GM10847 (cell line): ENCODE results near the gene OXTR.

ENCODE experiments used
- POLR2A ChIP-seq: IDR thresholded peaks from 2 replicates; pipeline ENCODE4 v1.6.1; 2011; ENCODE audit not compliant: insufficient read length; ENCODE audit errors: extremely low read depth

Gene OXTR

DNA sequence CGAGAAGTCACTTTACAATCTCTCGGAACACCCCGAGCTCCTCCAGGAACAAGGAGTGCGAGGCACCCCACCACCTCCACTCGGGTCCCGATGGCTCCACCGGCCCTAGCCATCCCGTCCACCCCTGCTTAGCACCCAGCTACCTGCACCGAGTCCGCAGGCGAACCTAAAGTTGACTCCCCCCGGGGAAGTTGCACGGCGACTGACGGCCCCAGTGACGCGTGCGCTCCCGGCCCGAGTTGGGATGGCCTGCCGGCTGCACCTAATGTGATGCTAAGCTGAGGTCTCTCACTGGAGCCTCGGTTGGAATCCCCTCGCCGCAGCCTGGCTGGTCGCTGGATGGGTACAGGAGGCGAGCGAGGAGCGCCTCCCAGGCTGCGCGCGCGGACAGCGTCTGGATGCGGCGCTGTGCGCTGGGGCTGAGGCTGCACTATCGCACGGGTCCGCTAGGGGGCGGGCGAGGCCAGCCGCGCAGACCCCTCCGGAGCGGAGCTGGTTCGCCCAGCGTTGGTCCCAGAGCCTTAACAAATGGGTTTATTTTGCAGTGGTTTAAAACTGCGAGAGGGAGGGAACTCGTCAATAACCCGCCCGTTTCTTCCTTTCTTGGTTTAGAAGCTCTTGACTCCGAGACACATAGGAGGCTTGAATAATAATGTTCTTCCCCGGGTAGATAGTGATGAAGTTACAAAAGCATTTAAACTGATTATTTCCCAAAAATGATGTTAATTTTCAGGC lies at the start of gene OXTR:
Gene OXTR, minus strand, starts transcription at position 526 of the 735 bp plus-strand sequence. CDS start 1,426 bp downstream, outside the sequence.
- peak; percentile 24 for TF ChIP-seq POLR2A

DNA sequence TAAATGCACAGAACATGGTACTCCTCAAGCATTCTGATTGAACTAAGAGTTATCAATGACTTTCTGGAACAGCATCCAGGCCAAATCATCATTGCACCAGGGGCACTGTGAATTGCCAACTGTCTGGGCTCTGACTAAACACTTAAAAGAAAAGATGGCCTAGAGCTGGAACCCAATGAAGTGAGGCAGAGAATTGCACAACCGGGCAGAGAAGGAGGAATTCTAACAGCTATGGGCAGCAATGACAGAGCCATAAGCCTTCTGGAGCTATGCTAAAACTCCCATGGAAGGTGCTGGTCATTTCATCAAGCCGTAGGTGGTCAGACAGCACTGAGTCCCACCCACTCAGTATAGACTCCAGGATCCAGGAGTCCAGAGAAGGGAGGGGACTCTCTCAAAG lies 48.1 kb upstream of the OXTR start:
- no peak for TF ChIP-seq POLR2A

DNA sequence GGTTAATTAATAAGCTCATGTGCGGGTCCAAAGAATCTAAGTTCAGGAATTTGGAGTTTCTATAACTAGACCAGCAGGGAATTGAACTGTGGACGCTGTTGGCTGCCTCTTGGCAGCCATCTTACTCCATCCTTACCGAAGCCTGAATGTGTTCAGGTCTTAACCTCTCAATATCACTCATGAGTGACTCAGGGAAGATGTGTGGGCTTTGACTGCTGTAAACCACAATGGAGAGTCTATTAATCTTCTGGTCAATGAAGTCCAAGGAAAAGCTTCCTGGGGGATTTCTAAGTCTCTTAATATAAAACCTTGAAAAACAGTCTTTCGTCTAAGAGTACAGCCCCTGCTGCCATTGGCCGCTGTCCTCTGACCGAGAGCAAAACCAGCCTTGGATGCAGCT lies 46.7 kb upstream of the OXTR start:
- TF ChIP-seq POLR2A: no peak

DNA sequence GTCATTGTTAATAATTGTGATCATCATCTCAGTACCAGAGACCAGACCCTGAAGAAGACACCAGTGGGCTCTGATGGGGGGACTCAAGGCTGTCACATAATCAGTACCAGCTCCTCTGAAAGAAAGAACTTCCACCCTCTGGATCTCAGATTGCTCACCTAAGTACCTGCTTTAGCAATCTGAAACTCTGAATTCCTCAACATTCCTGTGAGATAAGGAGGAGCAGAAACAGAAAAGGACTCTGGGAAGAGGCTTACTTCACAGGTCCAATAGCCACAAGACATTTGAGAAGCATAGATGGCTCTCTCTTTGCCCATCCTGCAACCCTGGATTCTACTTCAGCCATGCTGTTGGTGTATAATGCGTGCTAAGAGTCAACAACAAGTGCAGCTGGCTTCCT lies 44.0 kb upstream of the OXTR start:
- no peak for TF ChIP-seq POLR2A

DNA sequence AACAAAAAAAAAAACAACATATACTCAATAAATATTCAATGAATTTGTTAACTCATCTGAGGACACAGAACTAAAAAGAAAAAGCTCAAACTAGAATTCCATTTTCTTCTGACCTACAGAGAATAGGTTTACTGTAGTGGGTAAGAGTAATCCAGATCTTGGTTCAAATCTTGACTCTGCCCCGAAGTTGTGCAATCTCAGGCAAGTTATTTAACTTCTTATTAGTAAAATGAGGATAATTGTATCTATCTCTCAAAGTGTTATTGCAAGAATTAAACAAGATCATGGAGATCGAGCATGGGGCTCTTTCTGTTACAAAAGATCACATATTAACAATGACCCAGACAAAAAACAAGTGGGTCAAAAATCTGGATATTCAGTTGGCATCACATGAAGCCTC lies 41.1 kb upstream of the OXTR start:
- TF ChIP-seq POLR2A: no peak

DNA sequence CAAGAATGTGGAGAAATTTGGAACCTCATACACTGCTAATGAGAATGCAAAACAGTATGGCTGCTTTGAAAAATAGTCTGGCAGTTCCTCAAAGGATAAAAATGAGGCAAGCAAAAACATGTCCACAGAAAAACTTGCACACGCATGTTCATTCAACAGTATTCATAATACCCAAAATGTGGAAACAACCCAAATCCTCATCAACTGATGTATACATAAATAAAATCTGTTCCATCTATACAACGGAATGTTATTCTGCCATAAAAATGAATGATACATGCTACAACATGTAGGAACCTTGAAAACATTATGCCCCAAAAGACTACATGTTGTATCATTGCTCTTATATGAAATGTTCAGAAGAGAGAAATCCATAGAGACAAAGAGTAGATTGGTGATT lies 36.4 kb upstream of the OXTR start:
- TF ChIP-seq POLR2A: no peak

DNA sequence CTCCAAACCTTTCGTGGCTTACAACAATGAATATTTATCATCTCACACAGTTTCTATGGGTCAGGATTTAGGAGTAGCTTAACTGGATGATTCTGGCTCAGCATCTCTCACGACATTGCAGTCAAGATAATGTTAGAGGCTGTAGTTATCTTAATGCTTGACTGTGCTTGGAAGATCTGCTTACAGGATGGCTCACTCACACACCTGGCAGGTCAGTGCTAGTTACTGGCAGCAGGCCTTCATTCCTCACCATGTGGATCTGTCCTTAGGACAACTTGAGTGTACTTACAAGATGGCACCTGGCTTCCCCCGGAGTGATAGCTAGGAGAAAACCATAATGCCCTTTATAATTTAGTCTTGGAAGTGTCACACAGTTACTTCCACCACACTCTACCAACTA lies 32.8 kb upstream of the OXTR start:
- no peak for TF ChIP-seq POLR2A

DNA sequence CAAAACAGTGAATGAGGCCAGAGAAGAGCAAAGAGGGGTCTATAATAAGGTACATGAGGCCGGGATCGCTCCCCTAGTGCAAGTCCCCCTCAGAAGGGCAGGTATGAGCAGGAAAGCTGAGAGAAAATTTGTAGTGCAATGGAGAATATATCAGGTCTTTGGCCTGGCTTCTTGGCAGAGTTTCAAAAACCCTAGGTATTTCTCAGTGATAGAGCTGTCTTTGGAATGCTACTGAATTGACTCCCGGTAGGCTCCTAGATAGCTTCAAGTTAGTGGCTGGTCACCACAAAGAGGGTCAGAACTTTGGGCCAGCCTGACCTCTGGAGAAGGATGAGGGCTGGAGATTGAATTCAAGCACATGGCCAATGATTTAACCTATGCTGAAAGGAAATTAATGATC lies 30.6 kb upstream of the OXTR start:
- no peak for TF ChIP-seq POLR2A

DNA sequence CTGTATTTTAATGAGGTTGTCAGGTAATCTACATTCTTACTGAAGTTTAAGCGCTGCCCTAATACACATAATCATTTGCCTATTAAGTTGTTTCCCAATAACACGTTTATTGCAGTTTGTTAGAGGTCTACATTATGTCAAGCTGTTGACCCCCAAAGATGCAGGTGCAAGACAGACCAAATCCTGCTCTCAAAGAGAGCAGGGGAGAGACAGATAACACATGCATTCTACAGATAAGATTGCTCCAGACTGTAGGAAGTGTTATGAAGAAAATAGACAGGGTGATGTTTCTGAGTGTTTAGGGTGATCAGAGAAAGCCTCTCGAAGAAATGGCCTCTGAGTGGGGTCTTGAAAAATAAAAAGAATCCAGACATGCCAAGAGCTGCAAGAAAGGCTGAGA lies 24.8 kb upstream of the OXTR start:
- no peak for TF ChIP-seq POLR2A

DNA sequence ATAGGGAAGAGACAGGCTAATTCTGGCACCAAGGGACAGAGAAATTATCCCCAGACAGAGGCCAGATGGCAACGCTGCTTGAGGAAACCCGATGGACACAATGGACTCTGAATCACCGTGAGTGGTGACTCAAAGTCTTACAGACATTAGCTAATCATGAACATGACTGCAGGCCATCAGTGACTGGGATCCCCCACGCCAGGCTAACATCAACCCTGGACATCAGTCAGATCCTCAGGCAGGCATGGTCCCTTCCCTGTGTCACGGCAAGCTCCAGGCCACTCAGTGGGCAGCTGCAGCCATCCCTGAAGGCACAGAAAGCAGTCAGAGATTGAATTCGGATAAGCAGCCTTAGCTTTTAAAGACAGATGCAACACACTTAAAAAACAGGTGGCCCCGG lies 23.8 kb upstream of the OXTR start:
- no peak for TF ChIP-seq POLR2A

DNA sequence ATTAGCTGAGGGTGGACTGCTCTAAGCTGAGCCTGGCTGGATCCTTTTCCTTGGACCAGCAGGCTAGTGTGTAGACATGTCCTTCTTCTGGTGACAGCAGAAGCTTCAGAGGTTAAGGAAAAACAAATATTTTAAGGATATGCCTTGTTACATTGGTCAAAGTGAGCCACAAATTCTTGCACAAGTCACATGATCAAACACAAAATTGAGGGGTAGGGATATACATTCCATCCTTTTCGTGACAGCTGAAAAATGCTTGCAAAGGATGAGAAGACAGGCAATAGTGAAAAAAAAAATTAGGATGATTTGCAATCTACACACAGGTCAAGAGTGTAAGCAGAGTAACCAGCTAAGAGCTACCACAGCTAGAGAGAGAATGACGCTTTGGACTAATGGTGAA lies 21.1 kb upstream of the OXTR start:
- TF ChIP-seq POLR2A: no peak

DNA sequence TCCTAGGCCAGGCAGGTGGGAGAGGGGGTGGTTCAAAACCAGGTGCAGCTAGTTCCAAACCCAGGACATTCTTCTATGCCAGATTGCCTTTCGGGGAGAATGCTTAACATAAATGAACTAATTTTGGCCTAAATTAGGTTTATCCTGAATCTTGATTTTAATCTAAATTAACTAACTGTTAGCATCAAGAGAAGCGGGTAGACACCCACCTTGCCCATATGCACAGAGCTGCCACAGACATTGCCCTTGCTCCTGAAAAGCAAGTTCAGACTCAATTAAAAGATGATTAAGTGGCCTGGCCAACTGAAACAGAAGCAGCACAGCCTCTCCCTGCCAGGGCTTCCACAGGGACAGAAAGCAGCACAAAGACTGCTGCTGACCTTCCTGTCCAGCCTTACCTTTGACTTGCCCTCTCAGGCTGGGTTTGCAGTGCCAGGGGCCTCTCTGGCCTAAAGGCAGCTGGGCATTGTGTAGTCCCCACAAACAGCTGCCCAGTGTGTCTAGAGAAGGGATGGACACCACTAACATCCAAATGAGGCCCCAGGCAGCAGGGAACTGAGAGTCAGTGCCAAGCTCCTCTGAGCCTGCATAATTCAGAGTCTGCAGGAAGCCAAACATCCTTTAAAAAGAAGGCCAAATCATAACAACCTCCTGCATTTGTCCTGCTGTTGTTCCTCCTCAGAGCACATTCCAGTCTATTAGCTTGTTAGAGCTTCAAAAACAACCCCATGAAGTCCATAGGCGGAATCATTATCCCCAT lies 15.4 kb upstream of the OXTR start:
- no peak for TF ChIP-seq POLR2A

DNA sequence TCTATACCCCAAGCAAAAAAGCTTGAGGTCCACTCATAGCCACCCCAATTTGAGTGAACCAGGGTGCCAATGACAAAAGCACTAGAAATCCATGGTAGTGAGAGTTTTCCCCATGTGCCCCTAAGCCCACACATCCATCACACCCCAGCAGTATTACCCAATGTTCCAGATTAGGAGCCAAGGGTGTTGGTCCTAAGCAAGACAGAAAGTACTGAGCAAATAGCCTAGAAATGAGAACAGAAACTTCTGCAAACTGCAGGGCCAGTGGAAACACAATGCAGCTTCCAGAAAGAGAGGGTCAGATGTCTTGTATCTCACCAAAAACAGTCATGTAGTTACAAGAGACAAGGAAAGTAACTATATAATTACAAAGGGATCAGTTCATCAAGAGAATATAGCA lies 10.9 kb upstream of the OXTR start:
- TF ChIP-seq POLR2A: no peak

DNA sequence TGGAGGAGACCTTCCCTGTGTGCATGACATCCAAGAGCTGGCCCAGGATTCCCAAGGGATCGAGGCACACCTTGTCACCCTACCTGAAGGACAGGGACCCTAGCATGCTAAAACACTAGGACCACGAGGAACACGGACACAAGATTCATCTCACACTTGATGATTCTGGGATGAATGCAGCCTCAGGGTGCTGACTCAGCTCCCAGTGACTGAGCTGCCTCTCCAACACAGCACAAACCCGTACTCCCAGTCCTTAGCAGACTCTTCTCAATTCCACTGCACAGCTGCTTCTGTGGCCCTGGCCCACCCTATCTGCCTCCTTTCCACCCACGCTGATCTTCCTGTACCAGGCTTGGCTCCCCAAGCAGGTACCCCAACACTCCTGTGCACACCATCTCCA lies 9.1 kb upstream of the OXTR start:
- no peak for TF ChIP-seq POLR2A

DNA sequence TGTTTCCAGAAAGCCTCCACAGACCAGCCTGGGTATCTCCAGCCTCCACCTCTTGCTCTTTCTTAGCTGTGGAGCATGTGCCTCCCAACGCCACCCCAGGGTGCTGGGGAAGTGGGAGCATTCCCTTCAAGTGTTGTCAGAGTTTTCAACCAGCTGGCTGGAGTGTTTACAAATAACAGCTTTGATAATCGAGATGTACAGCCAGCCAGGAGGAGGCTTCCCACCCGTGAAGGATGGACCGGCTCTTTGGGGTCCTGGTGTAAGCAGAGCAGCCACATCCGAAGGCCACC lies 8.5 kb upstream of the OXTR start:
- no peak for TF ChIP-seq POLR2A

DNA sequence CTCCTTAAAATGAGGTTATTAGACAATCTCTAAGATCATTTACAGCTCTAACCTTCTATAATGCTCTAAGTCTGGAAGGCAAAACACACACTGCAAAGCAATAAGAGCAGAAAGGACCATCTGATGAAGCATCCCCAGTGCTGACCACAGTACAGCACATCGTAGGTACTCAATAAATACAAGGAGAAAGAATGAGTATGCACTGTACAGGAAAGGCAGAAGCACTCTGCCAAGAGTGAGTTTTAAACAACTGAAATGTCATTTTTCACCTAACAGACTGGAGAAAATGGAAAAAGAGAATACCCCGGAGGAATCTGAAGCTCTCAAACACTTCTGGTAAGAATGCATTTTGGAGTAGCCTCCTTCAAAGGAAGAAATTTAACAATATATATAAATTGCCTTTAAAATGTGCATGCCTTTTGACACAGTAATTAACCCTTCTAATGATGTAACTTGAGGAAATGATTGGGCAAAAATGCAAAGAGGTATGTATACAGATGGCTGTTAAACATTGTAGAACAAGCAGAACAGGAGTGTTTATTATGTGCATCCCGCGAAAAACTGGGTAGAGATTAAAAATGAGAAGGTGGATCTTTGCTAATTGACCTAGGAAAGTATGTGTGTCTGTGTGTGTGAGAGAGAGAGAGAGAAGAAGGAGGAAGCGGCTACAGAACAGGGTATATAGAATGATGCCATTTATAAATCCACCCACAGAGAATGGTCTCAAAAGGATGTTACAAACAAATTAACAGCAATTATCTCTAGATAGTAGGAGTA lies 8.0 kb upstream of the OXTR start:
- no peak for TF ChIP-seq POLR2A
